Activated CD4-positive, alpha-beta memory T cell treated with anti-CD3 and anti-CD28 coated beads, Interleukin-2, amount 10 ng/mL, durations not matched to agents 7 days and 5 days (primary cell): ENCODE results near the gene SSC4D. TPM values are rescaled to one million over a fixed set of nuclear protein-coding genes. Genes with fewer than 3 reads are reported as not detected.
"Not testable (repeated sequence)": the region's sequence is repeated elsewhere in the genome, so short reads cannot be mapped to it uniquely, and the experiment has no call there.

Source experiments
- CTCF ChIA-PET: fragments of 350-600 bp; sonication (Branson Sonifier 250); formaldehyde crosslinking; loops from one replicate; lab custom pipeline; 2021; ENCODE audit warnings: antibody characterized with exemption, inconsistent platforms; lab: Charles Lee
- POLR2A ChIA-PET: fragments of 350-600 bp; sonication (Branson Sonifier 250); formaldehyde crosslinking; loops from one replicate; lab custom pipeline; 2021; ENCODE audit warnings: antibody characterized with exemption; lab: Charles Lee
- DNase-seq: peaks from one replicate; pipeline ENCODE4 v3.0.0-alpha.2; 2020
- H3K27ac Mint-ChIP-seq: one replicate; pipeline ENCODE4 v1.8.0; 2021; ENCODE audit warnings: mild to moderate bottlenecking, mixed read lengths
- H3K27me3 Mint-ChIP-seq: one replicate; pipeline ENCODE4 v1.8.0; 2021; ENCODE audit warnings: mixed read lengths
- H3K36me3 Mint-ChIP-seq: one replicate; pipeline ENCODE4 v1.8.0; 2021; ENCODE audit warnings: low read depth, mixed read lengths
- H3K4me1 Mint-ChIP-seq: one replicate; pipeline ENCODE4 v1.8.0; 2021; ENCODE audit warnings: mixed read lengths
- H3K4me3 Mint-ChIP-seq: one replicate; pipeline ENCODE4 v1.8.0; 2021; ENCODE audit warnings: mild to moderate bottlenecking, mixed read lengths
- H3K9me3 Mint-ChIP-seq: one replicate; pipeline ENCODE4 v1.8.0; 2021; ENCODE audit warnings: mixed read lengths
- total RNA-seq, 2 experiments: library from RNA; stranded (reverse); gene quantifications; one replicate each; pipeline ENCODE4 v1.2.3, GENCODE V29; 2021

Gene SSC4D
- total RNA-seq, 2 experiments from 2014 or later, result 0.30 TPM; not detected in 1

GRCh38 chr7:76369018-76369417 lies 40.5 kb downstream of the SSC4D start:
- CTCF ChIA-PET, result interaction anchor here (1.3 kb wide), 1 partner anchor 9 kb away, joined by 4 read pairs; no protein-coding TSS in a partner anchor
- Mint-ChIP-seq H3K36me3 (no peaks in the 10 kb centered on the region), H3K4me3 (no peak overlapping the region), H3K27me3 (peaks cover 16% of the 10 kb centered on the region), H3K4me1 (peaks cover 19% of the 10 kb centered on the region), H3K9me3 (no peaks in the 10 kb centered on the region), H3K27ac (no peak overlapping the region)
- no peak for DNase-seq
- POLR2A ChIA-PET, result interaction anchor here (1.2 to 3.7 kb wide), 3 partner anchors 10 to 51 kb away, joined by 3 to 19 read pairs (median 3); partner anchors contain the start of gene YWHAG

- CTCF ChIA-PET, result interaction anchor here (1.0 kb wide), 1 partner anchor 9 kb away, joined by 3 read pairs; no protein-coding TSS in a partner anchor
- no peak for DNase-seq
- Mint-ChIP-seq H3K27ac (no peak overlapping the region), H3K4me1 (peaks cover 23% of the 10 kb centered on the region), H3K4me3 (no peak overlapping the region), H3K27me3 (peaks cover 12% of the 10 kb centered on the region), H3K9me3 (no peaks in the 10 kb centered on the region), H3K36me3 (no peaks in the 10 kb centered on the region)
- POLR2A ChIA-PET, result interaction anchor here (1.2 to 3.7 kb wide), 3 partner anchors 9 to 50 kb away, joined by 3 to 19 read pairs (median 3); partner anchors contain the start of gene YWHAG
These were observed 41.3 kb downstream of the SSC4D start for GRCh38 chr7:76368190-76368589.

DNA sequence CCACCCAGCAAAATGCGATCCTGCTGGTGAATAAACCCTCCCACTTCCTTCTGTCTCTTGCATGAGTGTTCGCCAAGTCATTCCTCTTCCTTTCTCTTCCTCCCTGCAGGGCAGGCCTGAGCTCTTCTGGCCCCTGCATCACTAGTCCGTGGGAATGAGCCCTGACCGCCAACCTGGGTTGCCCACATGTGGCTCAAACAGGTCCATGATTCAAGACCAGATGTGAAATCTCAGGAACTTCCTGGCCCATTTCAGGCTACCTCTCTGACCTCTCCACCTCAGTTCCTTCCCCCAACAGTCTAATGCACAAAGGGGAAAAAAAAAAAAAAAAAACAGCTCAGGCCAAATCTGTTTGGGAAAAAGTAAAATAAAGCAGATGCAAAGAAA lies 45.3 kb downstream of the SSC4D start:
- Mint-ChIP-seq H3K4me1 (peaks cover 35% of the 10 kb centered on the region), H3K4me3 (peak overlapping the region; percentile 54), H3K27ac (peak overlapping the region; percentile 93), H3K36me3 (no peaks in the 10 kb centered on the region), H3K27me3 (peaks cover 1% of the 10 kb centered on the region), H3K9me3 (no peaks in the 10 kb centered on the region)
- DNase-seq, result no peak
- ChIA-PET POLR2A (interaction anchor here (0.7 to 2.7 kb wide), 5 partner anchors 12 to 58 kb away, joined by 3 to 20 read pairs (median 4); no protein-coding TSS in a partner anchor), CTCF (interaction anchor here (0.7 to 1.6 kb wide), 6 partner anchors 12 to 186 kb away, joined by 3 to 10 read pairs (median 6); no protein-coding TSS in a partner anchor)

- H3K36me3 Mint-ChIP-seq, DNase-seq, H3K4me3 Mint-ChIP-seq, H3K27me3 Mint-ChIP-seq, H3K9me3 Mint-ChIP-seq: not testable (repeated sequence)
- ChIA-PET CTCF (interaction anchor here (1.0 to 1.5 kb wide), 3 partner anchors 12 to 73 kb away, joined by 3 to 9 read pairs (median 7); no protein-coding TSS in a partner anchor), POLR2A (interaction anchor here (1.1 to 2.7 kb wide), 2 partner anchors 25 to 46 kb away, joined by 4 to 20 read pairs; no protein-coding TSS in a partner anchor)
- H3K4me1 Mint-ChIP-seq, result peaks cover 35% of the 10 kb centered on the region
- peak overlapping the region; percentile 93 for H3K27ac Mint-ChIP-seq
These were observed 45.7 kb downstream of the SSC4D start for GRCh38 chr7:76363754-76364153.

- POLR2A ChIA-PET, result interaction anchor here (1.3 to 11.4 kb wide), 5 partner anchors 9 to 193 kb away, joined by 4 to 136 read pairs (median 13); no protein-coding TSS in a partner anchor
- no peak for DNase-seq
- Mint-ChIP-seq H3K36me3 (peaks cover 27% of the 10 kb centered on the region), H3K4me3 (peak overlapping the region; percentile 93), H3K27me3 (no peaks in the 10 kb centered on the region), H3K9me3 (no peaks in the 10 kb centered on the region), H3K4me1 (peaks cover 52% of the 10 kb centered on the region), H3K27ac (peak overlapping the region; percentile 93)
- CTCF ChIA-PET, result interaction anchor here (0.9 to 6.0 kb wide), 8 partner anchors 8 to 69 kb away, joined by 3 to 52 read pairs (median 4); no protein-coding TSS in a partner anchor
These were observed 49.4 kb downstream of the SSC4D start for GRCh38 chr7:76359978-76360638.

- Mint-ChIP-seq H3K27ac (peak overlapping the region; percentile 93), H3K9me3 (no peaks in the 10 kb centered on the region), H3K36me3 (peaks cover 35% of the 10 kb centered on the region), H3K4me1 (peaks cover 51% of the 10 kb centered on the region), H3K27me3 (no peaks in the 10 kb centered on the region), H3K4me3 (peak overlapping the region; percentile 93)
- ChIA-PET CTCF (interaction anchor here (0.9 to 6.0 kb wide), 7 partner anchors 9 to 308 kb away, joined by 3 to 52 read pairs (median 4); no protein-coding TSS in a partner anchor), POLR2A (interaction anchor here (0.6 to 11.4 kb wide), 13 partner anchors 9 to 480 kb away, joined by 3 to 136 read pairs (median 5); partner anchors contain the start of gene RHBDD2)
- DNase-seq, result peak; percentile 97
These were observed 50.2 kb downstream of the SSC4D start for GRCh38 chr7:76359111-76359977.

- Mint-ChIP-seq H3K9me3 (no peaks in the 10 kb centered on the region), H3K36me3 (peaks cover 38% of the 10 kb centered on the region), H3K27me3 (no peaks in the 10 kb centered on the region), H3K4me1 (peaks cover 47% of the 10 kb centered on the region), H3K27ac (peak within 1 kb of the TSS; percentile 94), H3K4me3 (peak within 1 kb of the TSS; percentile 93)
- ChIA-PET CTCF (interaction anchor here (0.9 to 6.0 kb wide), 3 partner anchors 28 to 307 kb away, joined by 4 to 52 read pairs (median 5); no protein-coding TSS in a partner anchor), POLR2A (interaction anchor here (0.6 to 11.4 kb wide), 14 partner anchors 9 to 479 kb away, joined by 3 to 136 read pairs (median 4); partner anchors contain the start of gene RHBDD2)
- DNase-seq, result peak; percentile 89
These were observed 50.9 kb downstream of the SSC4D start, which contains the start of gene YWHAG for GRCh38 chr7:76358481-76359110. TSS of gene YWHAG (minus strand) at chr7:76358991. CDS start at chr7:76358808, 183 bp downstream.

DNA sequence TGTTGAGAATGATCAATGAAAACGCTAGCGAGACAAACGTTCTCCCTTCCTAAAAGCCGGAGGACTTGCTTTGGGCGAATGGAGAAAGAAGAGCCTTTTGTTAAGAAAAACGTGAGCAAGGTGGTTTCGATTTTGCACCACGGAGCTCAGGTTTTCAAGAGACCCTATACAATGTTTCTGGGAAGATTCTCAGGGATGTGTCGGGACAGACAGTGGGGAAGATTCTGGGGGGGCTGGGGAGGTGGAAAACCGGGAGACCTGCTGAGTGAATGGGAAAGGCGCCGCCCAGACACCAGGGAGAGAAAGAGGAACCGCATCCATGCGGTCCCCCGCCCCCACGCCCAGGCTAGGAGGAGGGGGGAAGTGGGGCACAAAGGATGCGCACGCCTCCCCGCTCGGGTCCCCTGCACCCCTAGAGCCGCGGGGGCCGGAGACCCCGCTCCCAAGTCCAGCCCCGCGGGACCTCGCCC lies 51.5 kb downstream of the SSC4D start:
- H3K4me3 Mint-ChIP-seq, result peak overlapping the region; percentile 93
- peaks cover 38% of the 10 kb centered on the region for H3K36me3 Mint-ChIP-seq
- POLR2A ChIA-PET, result interaction anchor here (0.8 to 11.4 kb wide), 11 partner anchors 8 to 478 kb away, joined by 3 to 136 read pairs (median 7); partner anchors contain the start of gene RHBDD2
- no peaks in the 10 kb centered on the region for H3K27me3 Mint-ChIP-seq
- peak; percentile 64 for DNase-seq
- H3K9me3 Mint-ChIP-seq, result no peaks in the 10 kb centered on the region
- H3K4me1 Mint-ChIP-seq, result peaks cover 45% of the 10 kb centered on the region
- peak overlapping the region; percentile 94 for H3K27ac Mint-ChIP-seq
- CTCF ChIA-PET, result interaction anchor here (6.0 kb wide), 1 partner anchor 42 kb away, joined by 52 read pairs; no protein-coding TSS in a partner anchor

GRCh38 chr7:76357475-76358010 lies 52.0 kb downstream of the SSC4D start:
- peak overlapping the region; percentile 94 for H3K27ac Mint-ChIP-seq
- no peak for DNase-seq
- ChIA-PET POLR2A (interaction anchor here (0.8 to 11.4 kb wide), 6 partner anchors 9 to 44 kb away, joined by 3 to 136 read pairs (median 7); no protein-coding TSS in a partner anchor), CTCF (interaction anchor here (6.0 kb wide), 1 partner anchor 41 kb away, joined by 52 read pairs; no protein-coding TSS in a partner anchor)
- peaks cover 41% of the 10 kb centered on the region for H3K36me3 Mint-ChIP-seq
- peaks cover 46% of the 10 kb centered on the region for H3K4me1 Mint-ChIP-seq
- H3K27me3 Mint-ChIP-seq, result no peaks in the 10 kb centered on the region
- H3K4me3 Mint-ChIP-seq, result peak overlapping the region; percentile 93
- H3K9me3 Mint-ChIP-seq, result no peaks in the 10 kb centered on the region

DNA sequence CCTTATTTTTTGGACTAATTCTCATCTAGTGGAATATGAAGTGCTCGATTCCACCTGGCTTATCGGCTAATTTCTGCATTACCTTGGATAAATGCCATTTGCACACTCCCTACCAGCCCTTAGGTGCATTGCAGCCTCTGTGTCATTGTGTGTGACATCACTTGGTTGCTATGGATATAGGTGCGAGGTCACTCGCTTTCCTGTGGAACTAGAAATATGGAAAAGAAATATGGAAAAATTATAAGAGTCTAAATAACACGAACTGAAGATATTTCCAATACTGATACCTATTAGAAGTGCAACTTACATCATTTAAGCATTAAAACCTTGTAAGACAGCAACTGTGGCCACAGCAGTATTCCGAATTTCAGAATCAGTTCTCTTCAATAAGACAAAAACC lies 52.7 kb downstream of the SSC4D start:
- ChIA-PET CTCF (interaction anchor here (6.0 kb wide), 1 partner anchor 40 kb away, joined by 52 read pairs; no protein-coding TSS in a partner anchor), POLR2A (interaction anchor here (0.8 to 11.4 kb wide), 2 partner anchors 38 kb away, joined by 3 to 136 read pairs; no protein-coding TSS in a partner anchor)
- Mint-ChIP-seq H3K9me3 (no peaks in the 10 kb centered on the region), H3K4me1 (peaks cover 53% of the 10 kb centered on the region), H3K4me3 (peak overlapping the region; percentile 93), H3K27ac (peak overlapping the region; percentile 94), H3K27me3 (no peaks in the 10 kb centered on the region), H3K36me3 (peaks cover 47% of the 10 kb centered on the region)
- DNase-seq, result no peak

GRCh38 chr7:76356115-76356514 lies 53.4 kb downstream of the SSC4D start:
- Mint-ChIP-seq H3K4me1 (peaks cover 60% of the 10 kb centered on the region), H3K4me3 (no peak overlapping the region), H3K27me3 (no peaks in the 10 kb centered on the region), H3K36me3 (peaks cover 54% of the 10 kb centered on the region), H3K9me3 (no peaks in the 10 kb centered on the region), H3K27ac (no peak overlapping the region)
- ChIA-PET POLR2A (interaction anchor here (11.4 kb wide), 1 partner anchor 37 kb away, joined by 136 read pairs; no protein-coding TSS in a partner anchor), CTCF (interaction anchor here (6.0 kb wide), 1 partner anchor 40 kb away, joined by 52 read pairs; no protein-coding TSS in a partner anchor)
- no peak for DNase-seq
